Vagina (tissue), 2 donors: Measurements from ENCODE around the gene PRKCB.

Experiments
- CTCF ChIP-seq, 3 experiments: fragments of 450-650 bp in 2 of 3; fragments of 200-600 bp in 1 of 3; sonication (generic) in 1 of 3; IDR thresholded peaks; one replicate each; pipeline ENCODE4 v1.5.1; 2017 to 2019; ENCODE audit warnings: antibody characterized with exemption in 3 of 3, mild to moderate bottlenecking in 2 of 3, moderate library complexity in 2 of 3
- POLR2AphosphoS5 ChIP-seq, 2 donors: sonication (generic); formaldehyde crosslinking; IDR thresholded peaks; one replicate each; pipeline ENCODE4 v1.9.0; 2017; ENCODE audit warnings: antibody characterized with exemption in 2 of 2, mild to moderate bottlenecking in 2 of 2, low read depth in 1 of 2; ENCODE audit not compliant: insufficient read depth in 1 of 2

- TF ChIP-seq POLR2AphosphoS5 (IDR thresholded peaks at IDR 0.05; ENCODE audit: insufficient read depth in 1 of 2, low read depth in 1 of 2) (no peak), CTCF (IDR thresholded peaks at IDR 0.05) (peak; percentile 23 to 54 (median 30))
These were observed 34.4 kb upstream of the PRKCB start for GRCh38 chr16:23801378-23801777.
